ENCODE results near the gene ARIH1. TPM values are rescaled to one million over a fixed set of nuclear protein-coding genes. Genes with fewer than 3 reads are reported as not detected.

ARIH1 gene
- total RNA-seq, 1 donor from 2014 or later: 67.4 TPM

- no peak for DNase-seq (ENCODE audit: low read depth)
Measured at GRCh38 chr15:72540606-72541237, 66.6 kb downstream of the ARIH1 start.

- no peak for DNase-seq (ENCODE audit: low read depth)
Measured at GRCh38 chr15:72541674-72542073, 67.5 kb downstream of the ARIH1 start.

GRCh38 chr15:72545156-72545555 lies 71.0 kb downstream of the ARIH1 start:
- no peak for DNase-seq (ENCODE audit: low read depth)

- peak; percentile 36 for DNase-seq (ENCODE audit: low read depth)
Measured at GRCh38 chr15:72554471-72555425, 80.6 kb downstream of the ARIH1 start.

GRCh38 chr15:72559781-72560180 lies 85.7 kb downstream of the ARIH1 start:
- DNase-seq (ENCODE audit: low read depth): no peak

GRCh38 chr15:72560458-72560857 lies 86.3 kb downstream of the ARIH1 start:
- no peak for DNase-seq (ENCODE audit: low read depth)

- DNase-seq (ENCODE audit: low read depth): no peak
Measured at GRCh38 chr15:72562386-72562785, 88.3 kb downstream of the ARIH1 start.

- DNase-seq (ENCODE audit: low read depth): no peak
Measured at GRCh38 chr15:72562878-72563277, 88.7 kb downstream of the ARIH1 start.

- DNase-seq (ENCODE audit: low read depth): no peak
Measured at GRCh38 chr15:72564091-72564490, 90.0 kb downstream of the ARIH1 start.

- peak; percentile 34 for DNase-seq (ENCODE audit: low read depth)
Measured at GRCh38 chr15:72566973-72567372, 92.8 kb downstream of the ARIH1 start.

GRCh38 chr15:72570059-72570458 lies 95.9 kb downstream of the ARIH1 start:
- DNase-seq (ENCODE audit: low read depth): no peak

GRCh38 chr15:72579814-72580213 lies 105.7 kb downstream of the ARIH1 start:
- no peak for DNase-seq (ENCODE audit: low read depth)

GRCh38 chr15:72584006-72584405 lies 109.9 kb downstream of the ARIH1 start:
- DNase-seq (ENCODE audit: low read depth): peak; percentile 47

GRCh38 chr15:72585025-72585424 lies 110.9 kb downstream of the ARIH1 start:
- no peak for DNase-seq (ENCODE audit: low read depth)

- peak; percentile 47 for DNase-seq (ENCODE audit: low read depth)
Measured at GRCh38 chr15:72585476-72586058, 111.4 kb downstream of the ARIH1 start.

- DNase-seq (ENCODE audit: low read depth): no peak
Measured at GRCh38 chr15:72588096-72588495, 114.0 kb downstream of the ARIH1 start.

- no peak for DNase-seq (ENCODE audit: low read depth)
Measured at GRCh38 chr15:72590427-72590826, 116.3 kb downstream of the ARIH1 start.

- DNase-seq (ENCODE audit: low read depth): no peak
Measured at GRCh38 chr15:72591361-72591760, 117.2 kb downstream of the ARIH1 start.

GRCh38 chr15:72592097-72592496 lies 118.0 kb downstream of the ARIH1 start:
- no peak for DNase-seq (ENCODE audit: low read depth)

- DNase-seq (ENCODE audit: low read depth): no peak
Measured at GRCh38 chr15:72592676-72593075, 118.5 kb downstream of the ARIH1 start.

- DNase-seq (ENCODE audit: low read depth): no peak
Measured at GRCh38 chr15:72593838-72594237, 119.7 kb downstream of the ARIH1 start.

- peak; percentile 62 for DNase-seq (ENCODE audit: low read depth)
Measured at GRCh38 chr15:72599855-72600464, 125.8 kb downstream of the ARIH1 start.
